ENCODE data around the gene SMARCA4.

SMARCA4 gene

GRCh38 chr19:11046605-11047354 lies 86.0 kb downstream of the SMARCA4 start:
- no peak for FAIRE-seq
- TF ChIP-seq CTCF (IDR thresholded peaks at IDR 0.05; ENCODE audit: insufficient read depth, missing control alignments) = no peak
- DNase-seq (ENCODE audit: insufficient read length, low spot score) = no peak

- no peak for TF ChIP-seq CTCF (IDR thresholded peaks at IDR 0.05; ENCODE audit: insufficient read depth, missing control alignments)
- no peak for FAIRE-seq
- DNase-seq (ENCODE audit: insufficient read length, low spot score) = no peak
Observed at GRCh38 chr19:11047866-11048265, 87.0 kb downstream of the SMARCA4 start.

GRCh38 chr19:11050323-11051114 lies 89.7 kb downstream of the SMARCA4 start:
- no peak for TF ChIP-seq CTCF (IDR thresholded peaks at IDR 0.05; ENCODE audit: insufficient read depth, missing control alignments)
- FAIRE-seq = no peak
- DNase-seq (ENCODE audit: insufficient read length, low spot score) = no peak

- TF ChIP-seq CTCF (IDR thresholded peaks at IDR 0.05; ENCODE audit: insufficient read depth, missing control alignments) = no peak
- FAIRE-seq = no peak
- no peak for DNase-seq (ENCODE audit: insufficient read length, low spot score)
Observed at GRCh38 chr19:11053817-11054195, 93.0 kb downstream of the SMARCA4 start.

GRCh38 chr19:11054200-11054599 lies 93.4 kb downstream of the SMARCA4 start:
- TF ChIP-seq CTCF (IDR thresholded peaks at IDR 0.05; ENCODE audit: insufficient read depth, missing control alignments) = no peak
- FAIRE-seq = no peak

GRCh38 chr19:11054628-11055027 lies 93.8 kb downstream of the SMARCA4 start:
- FAIRE-seq = no peak
- DNase-seq (ENCODE audit: insufficient read length, low spot score) = no peak

More at GRCh38 chr19:11054200-11054599, 93.4 kb downstream of the SMARCA4 start:
- no peak for DNase-seq (ENCODE audit: insufficient read length, low spot score)

More at GRCh38 chr19:11054628-11055027, 93.8 kb downstream of the SMARCA4 start:
- TF ChIP-seq CTCF (IDR thresholded peaks at IDR 0.05; ENCODE audit: insufficient read depth, missing control alignments) = no peak

Measured in D721Med (cell line).